Epithelial cell of proximal tubule (primary cell): ENCODE measurements around the gene OSBPL10. TPM values are rescaled to one million over a fixed set of nuclear protein-coding genes. Genes with fewer than 3 reads are reported as not detected.

Experiments
- DNase-seq: peaks from one replicate; pipeline ENCODE4 v3.0.0-alpha.2; 2011; ENCODE audit warnings: low read depth
- H3K4me3 ChIP-seq: 2 replicates; pipeline ENCODE4 v1.5.1; 2011; ENCODE audit warnings: low read depth, mild to moderate bottlenecking, low read length
- total RNA-seq: library from RNA; depleted of rRNA; stranded (reverse); fragments of >200 nt; gene quantifications from 2 replicates; pipeline ENCODE4 v1.2.3, GENCODE V29; 2015
- TF ChIP-seq, protein P1 (sequence below): conservative IDR thresholded peaks from 2 replicates; pipeline ENCODE4 v1.5.1; 2012; ENCODE audit warnings: low read depth, mild to moderate bottlenecking, low read length

The OSBPL10 gene
- total RNA-seq, 1 donor from 2014 or later = 17.5 TPM

DNA sequence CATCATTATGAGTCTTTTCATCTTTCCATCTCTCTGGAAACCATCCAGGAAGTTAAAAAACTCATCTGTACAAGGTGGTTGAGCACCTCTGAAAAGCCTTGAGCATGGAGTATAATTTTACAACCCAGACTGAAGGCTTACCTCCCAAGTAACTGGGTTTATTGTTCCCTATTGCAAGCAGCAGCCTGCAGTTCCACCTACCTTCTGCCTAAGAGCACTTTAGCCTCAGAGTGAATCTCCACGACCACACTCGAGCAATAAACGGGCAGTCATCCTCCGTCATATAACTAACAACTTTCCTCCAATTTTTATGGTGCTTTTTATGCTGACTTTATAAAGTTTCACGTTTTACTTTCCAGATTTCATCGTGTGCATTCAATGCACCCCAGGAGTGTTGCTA is 32.8 kb downstream of the OSBPL10 start:
- H3K4me3 ChIP-seq = no peak overlapping the region
- DNase-seq = no peak
- TF ChIP-seq, protein P1, sequence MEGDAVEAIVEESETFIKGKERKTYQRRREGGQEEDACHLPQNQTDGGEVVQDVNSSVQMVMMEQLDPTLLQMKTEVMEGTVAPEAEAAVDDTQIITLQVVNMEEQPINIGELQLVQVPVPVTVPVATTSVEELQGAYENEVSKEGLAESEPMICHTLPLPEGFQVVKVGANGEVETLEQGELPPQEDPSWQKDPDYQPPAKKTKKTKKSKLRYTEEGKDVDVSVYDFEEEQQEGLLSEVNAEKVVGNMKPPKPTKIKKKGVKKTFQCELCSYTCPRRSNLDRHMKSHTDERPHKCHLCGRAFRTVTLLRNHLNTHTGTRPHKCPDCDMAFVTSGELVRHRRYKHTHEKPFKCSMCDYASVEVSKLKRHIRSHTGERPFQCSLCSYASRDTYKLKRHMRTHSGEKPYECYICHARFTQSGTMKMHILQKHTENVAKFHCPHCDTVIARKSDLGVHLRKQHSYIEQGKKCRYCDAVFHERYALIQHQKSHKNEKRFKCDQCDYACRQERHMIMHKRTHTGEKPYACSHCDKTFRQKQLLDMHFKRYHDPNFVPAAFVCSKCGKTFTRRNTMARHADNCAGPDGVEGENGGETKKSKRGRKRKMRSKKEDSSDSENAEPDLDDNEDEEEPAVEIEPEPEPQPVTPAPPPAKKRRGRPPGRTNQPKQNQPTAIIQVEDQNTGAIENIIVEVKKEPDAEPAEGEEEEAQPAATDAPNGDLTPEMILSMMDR = no peak

GRCh38 chr3:31947671-31948091 is 33.4 kb downstream of the OSBPL10 start:
- H3K4me3 ChIP-seq = no peak overlapping the region
- TF ChIP-seq, protein P1 = no peak
- DNase-seq = no peak

GRCh38 chr3:31947162-31947561 is 33.9 kb downstream of the OSBPL10 start:
- DNase-seq = no peak

GRCh38 chr3:31946484-31947081 is 34.5 kb downstream of the OSBPL10 start:
- DNase-seq = no peak
- TF ChIP-seq, protein P1 = no peak
- no peak overlapping the region for H3K4me3 ChIP-seq

More at GRCh38 chr3:31947162-31947561, 33.9 kb downstream of the OSBPL10 start:
- TF ChIP-seq, protein P1 = no peak
- no peak overlapping the region for H3K4me3 ChIP-seq

DNA sequence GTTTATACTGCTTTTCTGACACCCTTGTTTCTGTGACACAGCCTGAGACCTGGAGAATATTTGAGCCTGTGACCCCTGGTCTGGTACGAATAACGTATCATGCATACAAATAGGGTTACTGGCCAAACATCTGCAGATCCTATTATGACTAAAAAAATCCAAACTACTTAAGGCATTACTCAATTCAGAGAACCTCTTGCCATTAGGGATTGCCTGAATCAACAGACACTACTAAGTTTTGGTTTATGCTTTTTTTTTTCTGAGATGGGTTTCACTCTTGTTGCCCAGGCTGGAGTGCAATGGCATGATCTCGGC is 35.4 kb downstream of the OSBPL10 start:
- no peak overlapping the region for H3K4me3 ChIP-seq
- TF ChIP-seq, protein P1 = no peak
- no peak for DNase-seq

GRCh38 chr3:31943041-31943440 is 38.0 kb downstream of the OSBPL10 start:
- no peak overlapping the region for H3K4me3 ChIP-seq
- no peak for DNase-seq
- TF ChIP-seq, protein P1 = no peak

DNA sequence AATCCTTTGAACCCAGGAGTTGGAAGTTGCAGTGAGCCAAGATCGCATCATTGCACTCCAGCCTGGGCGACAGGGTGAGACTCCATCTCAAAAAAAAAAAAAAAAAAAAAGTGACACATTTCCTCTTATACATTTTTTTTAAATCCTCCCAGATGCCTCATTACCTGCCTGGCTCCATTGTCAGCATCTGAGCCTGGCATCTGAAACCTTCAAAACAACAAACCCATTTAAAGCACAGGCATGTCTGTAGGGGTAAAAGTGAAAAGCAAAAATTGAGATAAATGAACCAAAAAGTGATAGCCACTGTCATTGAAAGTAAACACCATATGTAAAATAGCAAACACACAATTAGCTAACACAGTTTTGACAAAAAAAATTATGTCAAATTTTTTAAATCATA is 38.6 kb downstream of the OSBPL10 start:
- DNase-seq = no peak
- H3K4me3 ChIP-seq = no peak overlapping the region
- TF ChIP-seq, protein P1 = no peak
